ENCODE data around the gene ACBD4. TPM values are rescaled to one million over a fixed set of nuclear protein-coding genes. Genes with fewer than 3 reads are reported as not detected.
A peak's percentile ranks its signal among the peaks of the same experiment; 100 is the strongest.

Gene ACBD4
- total RNA-seq, 2 experiments from 2014 or later, result 14.8 to 24.0 TPM

- H3K4me1 ChIP-seq (ENCODE audit: insufficient read depth, low read length, poor library complexity, severe bottlenecking), result no peaks in the 10 kb centered on the region
- H3K27ac ChIP-seq (ENCODE audit: low read depth, low read length, poor library complexity, severe bottlenecking), result no peak overlapping the region
- H3K4me3 ChIP-seq (ENCODE audit: low read depth, low read length, poor library complexity, severe bottlenecking), result no peak overlapping the region
- BruUV-seq (replicated peaks), result no TSS peak
- no peak for TF ChIP-seq EZH2phosphoT487 (IDR thresholded peaks at IDR 0.05; ENCODE audit: borderline replicate concordance, low read depth, low read length)
- TF ChIP-seq CTCF (conservative IDR thresholded peaks at IDR 0.05; ENCODE audit: low read length), result no peak
- H3K79me2 ChIP-seq (ENCODE audit: insufficient read depth, low read depth, low read length), result no peaks in the 10 kb centered on the region
- no peak overlapping the region for H2AFZ ChIP-seq (ENCODE audit: low read length)
- intact Hi-C loops (cut with micrococcal nuclease; ENCODE audit: unreplicated experiment), result no loop called here
- no peak overlapping the region for H3K4me2 ChIP-seq (ENCODE audit: low read length)
- peaks cover 93% of the 10 kb centered on the region for H3K36me3 ChIP-seq (ENCODE audit: insufficient read depth, low read length)
- H3K9me2 ChIP-seq (ENCODE audit: insufficient read depth, low read length), result no peaks in the 10 kb centered on the region
- H4K20me1 ChIP-seq (ENCODE audit: insufficient read depth, low read length), result no peaks in the 10 kb centered on the region
- H3K9me3 ChIP-seq (ENCODE audit: low read length), result no peaks in the 10 kb centered on the region
- no peak for DNase-seq (ENCODE audit: low spot score)
- POLR2A ChIA-PET, result no interaction called here
- CTCF ChIA-PET (ENCODE audit: unreplicated experiment), result no interaction called here
Observed at GRCh38 chr17:45104029-45104428, 31.5 kb upstream of the ACBD4 start.

GRCh38 chr17:45104497-45104896 lies 31.0 kb upstream of the ACBD4 start:
- H3K4me3 ChIP-seq (ENCODE audit: low read depth, low read length, poor library complexity, severe bottlenecking), result no peak overlapping the region
- H3K9me2 ChIP-seq (ENCODE audit: insufficient read depth, low read length), result no peaks in the 10 kb centered on the region
- no peak overlapping the region for H2AFZ ChIP-seq (ENCODE audit: low read length)
- peaks cover 93% of the 10 kb centered on the region for H3K36me3 ChIP-seq (ENCODE audit: insufficient read depth, low read length)
- CTCF ChIA-PET (ENCODE audit: unreplicated experiment), result no interaction called here
- H3K9me3 ChIP-seq (ENCODE audit: low read length), result no peaks in the 10 kb centered on the region
- no peaks in the 10 kb centered on the region for H4K20me1 ChIP-seq (ENCODE audit: insufficient read depth, low read length)
- no peak overlapping the region for H3K4me2 ChIP-seq (ENCODE audit: low read length)
- TF ChIP-seq EZH2phosphoT487 (IDR thresholded peaks at IDR 0.05; ENCODE audit: borderline replicate concordance, low read depth, low read length), result no peak
- no peak for TF ChIP-seq CTCF (conservative IDR thresholded peaks at IDR 0.05; ENCODE audit: low read length)
- H3K27ac ChIP-seq (ENCODE audit: low read depth, low read length, poor library complexity, severe bottlenecking), result no peak overlapping the region
- no peaks in the 10 kb centered on the region for H3K4me1 ChIP-seq (ENCODE audit: insufficient read depth, low read length, poor library complexity, severe bottlenecking)
- no TSS peak for BruUV-seq (replicated peaks)
- DNase-seq (ENCODE audit: low spot score), result no peak
- no peaks in the 10 kb centered on the region for H3K79me2 ChIP-seq (ENCODE audit: insufficient read depth, low read depth, low read length)
- POLR2A ChIA-PET, result no interaction called here
- intact Hi-C loops (cut with micrococcal nuclease; ENCODE audit: unreplicated experiment), result no loop called here

- Histone ChIP-seq H3K4me2 (ENCODE audit: low read length) (no peak overlapping the region), H3K9me2 (ENCODE audit: insufficient read depth, low read length) (no peaks in the 10 kb centered on the region), H2AFZ (ENCODE audit: low read length) (no peak overlapping the region), H3K9me3 (ENCODE audit: low read length) (no peaks in the 10 kb centered on the region), H3K79me2 (ENCODE audit: insufficient read depth, low read depth, low read length) (no peaks in the 10 kb centered on the region), H3K4me1 (ENCODE audit: insufficient read depth, low read length, poor library complexity, severe bottlenecking) (no peaks in the 10 kb centered on the region), H4K20me1 (ENCODE audit: insufficient read depth, low read length) (no peaks in the 10 kb centered on the region), H3K4me3 (ENCODE audit: low read depth, low read length, poor library complexity, severe bottlenecking) (no peak overlapping the region), H3K27ac (ENCODE audit: low read depth, low read length, poor library complexity, severe bottlenecking) (no peak overlapping the region), H3K36me3 (ENCODE audit: insufficient read depth, low read length) (peaks cover 87% of the 10 kb centered on the region)
- TF ChIP-seq CTCF (conservative IDR thresholded peaks at IDR 0.05; ENCODE audit: low read length) (0 out of 2 replicates have a peak, but pooled peaks have one; percentile 13), EZH2phosphoT487 (IDR thresholded peaks at IDR 0.05; ENCODE audit: borderline replicate concordance, low read depth, low read length) (no peak)
- no peak for DNase-seq (ENCODE audit: low spot score)
- ChIA-PET POLR2A (no interaction called here), CTCF (ENCODE audit: unreplicated experiment) (no interaction called here)
- intact Hi-C loops (cut with micrococcal nuclease; ENCODE audit: unreplicated experiment), result no loop called here
- BruUV-seq (replicated peaks), result no TSS peak
Observed at GRCh38 chr17:45104907-45105624, 30.4 kb upstream of the ACBD4 start.

Data from OCI-LY7 (cell line).